DND-41 (cell line): ENCODE data around the gene TMEM270.

Source experiments
- EZH2 ChIP-seq: IDR thresholded peaks from 3 replicates; pipeline ENCODE4 v1.6.1; 2012; ENCODE audit warnings: borderline replicate concordance, low read depth, mild to moderate bottlenecking, moderate library complexity, low read length, inconsistent platforms; ENCODE audit not compliant: severe bottlenecking
- TF ChIP-seq, protein P1 (sequence below): IDR thresholded peaks from 2 replicates; pipeline ENCODE4 v1.5.1; 2012; ENCODE audit warnings: borderline replicate concordance, low read length, moderate library complexity, mild to moderate bottlenecking; ENCODE audit not compliant: poor library complexity, severe bottlenecking; ENCODE audit errors: extremely low read depth

DNA sequence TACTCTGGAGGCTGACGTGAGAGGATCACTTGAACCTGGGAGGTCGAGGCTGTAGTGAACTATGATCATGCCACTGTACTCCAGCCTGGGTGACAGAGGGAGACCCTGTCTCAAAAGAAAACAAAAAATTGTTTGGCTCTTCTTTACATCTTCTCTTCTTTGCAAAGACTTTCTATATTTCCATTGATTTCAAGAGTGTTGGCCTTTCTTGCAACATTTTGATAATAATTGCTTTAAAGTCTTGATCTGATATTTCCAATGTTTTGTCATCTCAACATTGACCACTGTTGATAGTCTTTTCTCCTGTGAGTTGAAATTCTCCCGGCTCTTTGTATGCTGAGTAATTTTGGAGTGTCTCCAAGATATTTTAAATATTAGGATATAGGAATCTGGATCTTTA lies 48.0 kb upstream of the TMEM270 start:
- TF ChIP-seq, protein P1, sequence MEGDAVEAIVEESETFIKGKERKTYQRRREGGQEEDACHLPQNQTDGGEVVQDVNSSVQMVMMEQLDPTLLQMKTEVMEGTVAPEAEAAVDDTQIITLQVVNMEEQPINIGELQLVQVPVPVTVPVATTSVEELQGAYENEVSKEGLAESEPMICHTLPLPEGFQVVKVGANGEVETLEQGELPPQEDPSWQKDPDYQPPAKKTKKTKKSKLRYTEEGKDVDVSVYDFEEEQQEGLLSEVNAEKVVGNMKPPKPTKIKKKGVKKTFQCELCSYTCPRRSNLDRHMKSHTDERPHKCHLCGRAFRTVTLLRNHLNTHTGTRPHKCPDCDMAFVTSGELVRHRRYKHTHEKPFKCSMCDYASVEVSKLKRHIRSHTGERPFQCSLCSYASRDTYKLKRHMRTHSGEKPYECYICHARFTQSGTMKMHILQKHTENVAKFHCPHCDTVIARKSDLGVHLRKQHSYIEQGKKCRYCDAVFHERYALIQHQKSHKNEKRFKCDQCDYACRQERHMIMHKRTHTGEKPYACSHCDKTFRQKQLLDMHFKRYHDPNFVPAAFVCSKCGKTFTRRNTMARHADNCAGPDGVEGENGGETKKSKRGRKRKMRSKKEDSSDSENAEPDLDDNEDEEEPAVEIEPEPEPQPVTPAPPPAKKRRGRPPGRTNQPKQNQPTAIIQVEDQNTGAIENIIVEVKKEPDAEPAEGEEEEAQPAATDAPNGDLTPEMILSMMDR = no peak
- TF ChIP-seq EZH2 = no peak
